Nephron (organoid): ENCODE results near the gene HDAC9.

Source experiments
- H3K27ac Mint-ChIP-seq, 3 experiments: 2 replicates each; pipeline ENCODE4 v1.8.0; 2020; ENCODE audit warnings: mixed read lengths in 3 of 3, mild to moderate bottlenecking in 2 of 3, moderate library complexity in 1 of 3
- H3K27me3 Mint-ChIP-seq: 2 replicates; pipeline ENCODE4 v1.8.0; 2021; ENCODE audit warnings: low read depth, mild to moderate bottlenecking, moderate library complexity, mixed read lengths
- H3K36me3 Mint-ChIP-seq: 2 replicates; pipeline ENCODE4 v1.8.0; 2020; ENCODE audit warnings: low read depth, mixed read lengths
- H3K4me1 Mint-ChIP-seq: 2 replicates; pipeline ENCODE4 v1.8.0; 2020; ENCODE audit warnings: mixed read lengths
- H3K4me3 Mint-ChIP-seq, 3 experiments: 2 replicates each; pipeline ENCODE4 v1.8.0; 2020; ENCODE audit warnings: mild to moderate bottlenecking in 3 of 3, mixed read lengths in 3 of 3, moderate library complexity in 2 of 3
- H3K9me3 Mint-ChIP-seq: 2 replicates; pipeline ENCODE4 v1.8.0; 2020; ENCODE audit warnings: mixed read lengths
- TF ChIP-seq, protein P1 (sequence below), 3 experiments: fragments of 200-600 bp; sonication (generic); IDR thresholded peaks; one replicate each; pipeline ENCODE4 v1.5.0; 2021; ENCODE audit warnings: antibody characterized with exemption in 3 of 3; ENCODE audit not compliant: unreplicated experiment in 3 of 3

The HDAC9 gene

DNA sequence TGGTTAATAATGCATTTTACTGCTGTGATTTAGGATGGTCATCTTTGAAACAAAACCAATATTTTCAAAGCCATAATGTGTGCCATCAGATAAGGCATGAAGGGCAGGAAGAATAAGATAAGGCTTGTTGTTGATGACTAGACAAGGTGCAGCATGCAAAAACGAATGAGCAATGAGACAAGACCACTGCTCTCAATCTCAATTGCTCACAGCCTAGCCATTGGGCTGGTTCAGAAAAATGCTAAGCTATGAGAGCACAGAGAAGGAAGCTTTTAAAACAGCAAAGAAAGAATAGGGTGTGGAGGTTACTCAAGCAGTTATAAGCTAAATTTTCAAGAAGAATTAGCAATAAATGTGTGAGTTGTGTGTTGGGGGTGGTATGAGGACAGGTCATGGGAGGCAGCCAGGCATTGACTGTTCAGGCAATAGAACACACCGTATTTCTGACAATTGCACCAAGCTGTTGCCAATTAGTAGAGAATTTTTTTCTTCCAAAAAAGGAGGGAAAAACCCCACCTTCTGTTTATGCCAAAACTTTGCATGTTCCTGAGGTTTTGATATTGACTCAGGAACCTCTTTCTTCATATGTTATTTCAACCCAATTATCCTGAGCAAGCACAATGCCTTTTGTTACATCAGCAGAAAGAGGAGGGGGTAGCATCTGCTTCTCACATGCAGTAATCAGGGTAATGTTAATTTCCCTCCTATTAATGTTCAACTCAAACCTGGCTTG lies 276.5 kb downstream of the HDAC9 start:
- TF ChIP-seq, protein P1, sequence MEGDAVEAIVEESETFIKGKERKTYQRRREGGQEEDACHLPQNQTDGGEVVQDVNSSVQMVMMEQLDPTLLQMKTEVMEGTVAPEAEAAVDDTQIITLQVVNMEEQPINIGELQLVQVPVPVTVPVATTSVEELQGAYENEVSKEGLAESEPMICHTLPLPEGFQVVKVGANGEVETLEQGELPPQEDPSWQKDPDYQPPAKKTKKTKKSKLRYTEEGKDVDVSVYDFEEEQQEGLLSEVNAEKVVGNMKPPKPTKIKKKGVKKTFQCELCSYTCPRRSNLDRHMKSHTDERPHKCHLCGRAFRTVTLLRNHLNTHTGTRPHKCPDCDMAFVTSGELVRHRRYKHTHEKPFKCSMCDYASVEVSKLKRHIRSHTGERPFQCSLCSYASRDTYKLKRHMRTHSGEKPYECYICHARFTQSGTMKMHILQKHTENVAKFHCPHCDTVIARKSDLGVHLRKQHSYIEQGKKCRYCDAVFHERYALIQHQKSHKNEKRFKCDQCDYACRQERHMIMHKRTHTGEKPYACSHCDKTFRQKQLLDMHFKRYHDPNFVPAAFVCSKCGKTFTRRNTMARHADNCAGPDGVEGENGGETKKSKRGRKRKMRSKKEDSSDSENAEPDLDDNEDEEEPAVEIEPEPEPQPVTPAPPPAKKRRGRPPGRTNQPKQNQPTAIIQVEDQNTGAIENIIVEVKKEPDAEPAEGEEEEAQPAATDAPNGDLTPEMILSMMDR (IDR thresholded peaks at IDR 0.05; ENCODE audit: unreplicated experiment in 3 of 3), result no peak
- no peaks in the 10 kb centered on the region for H3K27me3 Mint-ChIP-seq
- no peaks in the 10 kb centered on the region for H3K36me3 Mint-ChIP-seq
- H3K27ac Mint-ChIP-seq, result no peak overlapping the region
- no peak overlapping the region for H3K4me3 Mint-ChIP-seq
- no peaks in the 10 kb centered on the region for H3K9me3 Mint-ChIP-seq
- H3K4me1 Mint-ChIP-seq, result peaks cover 6% of the 10 kb centered on the region

- H3K4me3 Mint-ChIP-seq, result no peak overlapping the region
These were observed 277.0 kb downstream of the HDAC9 start for GRCh38 chr7:18772567-18772965.

DNA sequence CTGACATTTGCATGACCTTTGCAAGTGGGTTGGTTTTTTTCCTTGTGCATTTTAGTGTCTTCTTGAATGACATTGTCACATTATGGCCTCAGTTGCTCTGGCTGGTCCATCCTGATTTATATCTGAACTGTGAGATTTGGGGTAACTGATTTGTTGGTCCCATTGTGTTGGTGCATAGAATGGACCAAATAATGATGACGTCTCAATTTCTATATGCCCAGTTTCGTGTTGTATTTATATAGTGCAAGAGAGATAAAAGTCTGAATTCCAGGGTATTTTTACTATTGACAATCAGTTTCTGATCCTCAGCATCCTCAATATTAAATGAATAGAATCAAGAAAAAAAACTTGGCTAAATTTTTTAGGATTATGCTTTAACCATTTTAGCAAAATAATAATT lies 281.8 kb downstream of the HDAC9 start:
- no peak overlapping the region for H3K4me3 Mint-ChIP-seq
- TF ChIP-seq, protein P1 (IDR thresholded peaks at IDR 0.05; ENCODE audit: unreplicated experiment in 3 of 3), result no peak
- H3K27ac Mint-ChIP-seq, result no peak overlapping the region
- no peaks in the 10 kb centered on the region for H3K36me3 Mint-ChIP-seq
- H3K4me1 Mint-ChIP-seq, result peaks cover 6% of the 10 kb centered on the region
- H3K27me3 Mint-ChIP-seq, result no peaks in the 10 kb centered on the region
- H3K9me3 Mint-ChIP-seq, result no peaks in the 10 kb centered on the region

More at GRCh38 chr7:18772567-18772965, 277.0 kb downstream of the HDAC9 start:
- no peaks in the 10 kb centered on the region for H3K9me3 Mint-ChIP-seq
- TF ChIP-seq, protein P1 (IDR thresholded peaks at IDR 0.05; ENCODE audit: unreplicated experiment in 3 of 3), result no peak
- H3K27me3 Mint-ChIP-seq, result no peaks in the 10 kb centered on the region
- H3K36me3 Mint-ChIP-seq, result no peaks in the 10 kb centered on the region
- no peak overlapping the region for H3K27ac Mint-ChIP-seq
- peaks cover 6% of the 10 kb centered on the region for H3K4me1 Mint-ChIP-seq

DNA sequence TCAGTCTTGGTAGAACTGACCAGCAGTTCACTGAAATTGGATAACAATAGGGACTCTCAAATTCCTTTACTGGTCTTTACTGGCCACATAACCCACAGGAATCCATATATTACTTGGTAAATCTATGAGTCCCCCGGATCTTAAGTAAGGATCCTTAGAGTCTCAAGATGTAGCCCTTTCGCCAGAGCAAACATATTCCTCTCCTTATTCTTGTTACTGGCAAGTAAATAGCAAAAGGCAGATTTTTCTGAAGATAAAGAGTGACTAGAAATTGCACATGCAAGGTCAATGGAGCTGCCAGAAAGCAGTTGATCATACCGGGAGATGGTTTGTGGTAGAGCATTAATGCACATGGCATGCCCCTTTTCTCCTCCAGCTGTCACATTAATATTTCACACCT lies 283.0 kb downstream of the HDAC9 start:
- Mint-ChIP-seq H3K4me3 (no peak overlapping the region), H3K4me1 (peaks cover 6% of the 10 kb centered on the region), H3K27ac (no peak overlapping the region), H3K36me3 (no peaks in the 10 kb centered on the region), H3K27me3 (no peaks in the 10 kb centered on the region), H3K9me3 (no peaks in the 10 kb centered on the region)
- TF ChIP-seq, protein P1 (IDR thresholded peaks at IDR 0.05; ENCODE audit: unreplicated experiment in 3 of 3), result no peak

DNA sequence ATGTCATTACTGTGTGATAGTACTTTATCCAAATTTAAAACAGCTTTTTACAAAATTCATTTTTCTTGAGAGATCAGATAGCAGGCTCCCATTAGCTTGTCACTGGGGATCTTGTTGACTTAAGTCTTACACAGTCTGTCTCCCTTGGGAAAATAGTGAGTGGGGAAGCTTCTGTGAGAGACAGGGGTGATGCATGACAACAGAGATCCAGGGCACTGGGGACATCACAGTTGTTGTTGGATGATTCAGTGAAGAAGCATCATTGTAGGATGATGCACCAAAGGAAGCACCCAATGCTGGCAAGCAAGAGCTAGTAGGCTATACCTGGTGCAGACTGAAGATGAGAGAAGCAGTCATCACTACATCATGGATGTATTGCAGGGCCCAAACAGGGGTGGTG lies 284.7 kb downstream of the HDAC9 start:
- Mint-ChIP-seq H3K27me3 (no peaks in the 10 kb centered on the region), H3K9me3 (no peaks in the 10 kb centered on the region), H3K4me1 (peaks cover 6% of the 10 kb centered on the region), H3K27ac (no peak overlapping the region), H3K4me3 (no peak overlapping the region), H3K36me3 (no peaks in the 10 kb centered on the region)
- TF ChIP-seq, protein P1 (IDR thresholded peaks at IDR 0.05; ENCODE audit: unreplicated experiment in 3 of 3), result no peak

DNA sequence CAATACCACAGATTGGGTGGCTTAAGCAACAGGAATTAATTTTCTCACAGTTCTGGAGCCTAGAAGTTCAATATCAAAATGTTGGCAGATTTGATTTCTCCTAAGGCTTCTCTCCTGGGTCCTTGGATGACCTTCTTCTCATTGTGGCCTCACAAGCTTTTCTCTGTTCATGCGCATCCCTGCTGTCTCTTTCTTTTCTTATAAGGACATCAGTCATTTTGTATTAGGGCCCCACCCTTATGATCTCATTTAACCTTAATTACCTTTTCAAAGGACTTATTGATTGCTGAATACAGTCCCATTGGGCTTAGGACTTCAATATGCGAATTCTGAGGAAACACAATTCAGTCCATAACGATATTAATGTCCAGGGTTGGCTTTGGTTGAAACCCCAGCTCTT lies 285.4 kb downstream of the HDAC9 start:
- Mint-ChIP-seq H3K9me3 (no peaks in the 10 kb centered on the region), H3K27me3 (no peaks in the 10 kb centered on the region), H3K27ac (no peak overlapping the region), H3K36me3 (no peaks in the 10 kb centered on the region), H3K4me1 (peaks cover 6% of the 10 kb centered on the region), H3K4me3 (no peak overlapping the region)
- TF ChIP-seq, protein P1 (IDR thresholded peaks at IDR 0.05; ENCODE audit: unreplicated experiment in 3 of 3), result no peak
